ENCODE data around the gene TNRC18.

DNA sequence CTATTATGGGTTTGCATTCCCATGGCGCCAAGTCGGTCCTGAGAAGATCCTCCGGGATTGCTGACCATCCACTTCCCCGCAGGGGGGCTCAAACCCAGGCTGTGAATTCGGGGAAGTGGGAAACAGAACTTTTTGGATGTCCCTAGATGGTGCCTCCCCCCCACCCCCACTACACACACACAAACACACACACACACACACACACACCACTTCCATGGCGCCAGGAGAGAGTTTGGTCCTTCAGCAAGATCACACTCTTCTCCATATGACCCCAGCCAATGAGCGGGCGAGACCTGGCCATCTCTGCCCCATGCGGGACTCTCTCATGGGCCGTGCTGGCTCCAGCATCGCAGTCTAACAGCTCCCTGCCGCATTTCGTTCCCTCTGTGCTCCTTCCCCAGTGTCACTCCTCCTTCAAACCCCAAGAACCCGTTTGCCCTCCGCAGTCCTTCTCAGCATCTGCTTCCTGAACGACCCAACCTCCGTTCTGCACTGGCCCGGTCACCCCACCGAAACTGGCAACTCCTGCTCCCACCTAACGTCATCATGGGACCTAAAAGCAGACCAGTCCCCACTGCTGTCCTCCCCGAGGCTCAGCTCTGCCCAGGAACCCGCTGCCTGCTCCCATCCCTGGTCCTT, 32.1 kb upstream of the TNRC18 start:
- TF ChIP-seq POLR2A (IDR thresholded peaks at IDR 0.05) (no peak), POLR2AphosphoS5 (IDR thresholded peaks at IDR 0.05) (no peak)
- TF ChIP-seq, protein P1, sequence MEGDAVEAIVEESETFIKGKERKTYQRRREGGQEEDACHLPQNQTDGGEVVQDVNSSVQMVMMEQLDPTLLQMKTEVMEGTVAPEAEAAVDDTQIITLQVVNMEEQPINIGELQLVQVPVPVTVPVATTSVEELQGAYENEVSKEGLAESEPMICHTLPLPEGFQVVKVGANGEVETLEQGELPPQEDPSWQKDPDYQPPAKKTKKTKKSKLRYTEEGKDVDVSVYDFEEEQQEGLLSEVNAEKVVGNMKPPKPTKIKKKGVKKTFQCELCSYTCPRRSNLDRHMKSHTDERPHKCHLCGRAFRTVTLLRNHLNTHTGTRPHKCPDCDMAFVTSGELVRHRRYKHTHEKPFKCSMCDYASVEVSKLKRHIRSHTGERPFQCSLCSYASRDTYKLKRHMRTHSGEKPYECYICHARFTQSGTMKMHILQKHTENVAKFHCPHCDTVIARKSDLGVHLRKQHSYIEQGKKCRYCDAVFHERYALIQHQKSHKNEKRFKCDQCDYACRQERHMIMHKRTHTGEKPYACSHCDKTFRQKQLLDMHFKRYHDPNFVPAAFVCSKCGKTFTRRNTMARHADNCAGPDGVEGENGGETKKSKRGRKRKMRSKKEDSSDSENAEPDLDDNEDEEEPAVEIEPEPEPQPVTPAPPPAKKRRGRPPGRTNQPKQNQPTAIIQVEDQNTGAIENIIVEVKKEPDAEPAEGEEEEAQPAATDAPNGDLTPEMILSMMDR (IDR thresholded peaks at IDR 0.05): no peak

Data from suprapubic skin (tissue), 4 donors.